ENCODE measurements around the gene MYO1B. TPM values are rescaled to one million over a fixed set of nuclear protein-coding genes. Genes with fewer than 3 reads are reported as not detected.

Gene MYO1B
- 99.9 and 246 TPM in 2 replicates for total RNA-seq

DNA sequence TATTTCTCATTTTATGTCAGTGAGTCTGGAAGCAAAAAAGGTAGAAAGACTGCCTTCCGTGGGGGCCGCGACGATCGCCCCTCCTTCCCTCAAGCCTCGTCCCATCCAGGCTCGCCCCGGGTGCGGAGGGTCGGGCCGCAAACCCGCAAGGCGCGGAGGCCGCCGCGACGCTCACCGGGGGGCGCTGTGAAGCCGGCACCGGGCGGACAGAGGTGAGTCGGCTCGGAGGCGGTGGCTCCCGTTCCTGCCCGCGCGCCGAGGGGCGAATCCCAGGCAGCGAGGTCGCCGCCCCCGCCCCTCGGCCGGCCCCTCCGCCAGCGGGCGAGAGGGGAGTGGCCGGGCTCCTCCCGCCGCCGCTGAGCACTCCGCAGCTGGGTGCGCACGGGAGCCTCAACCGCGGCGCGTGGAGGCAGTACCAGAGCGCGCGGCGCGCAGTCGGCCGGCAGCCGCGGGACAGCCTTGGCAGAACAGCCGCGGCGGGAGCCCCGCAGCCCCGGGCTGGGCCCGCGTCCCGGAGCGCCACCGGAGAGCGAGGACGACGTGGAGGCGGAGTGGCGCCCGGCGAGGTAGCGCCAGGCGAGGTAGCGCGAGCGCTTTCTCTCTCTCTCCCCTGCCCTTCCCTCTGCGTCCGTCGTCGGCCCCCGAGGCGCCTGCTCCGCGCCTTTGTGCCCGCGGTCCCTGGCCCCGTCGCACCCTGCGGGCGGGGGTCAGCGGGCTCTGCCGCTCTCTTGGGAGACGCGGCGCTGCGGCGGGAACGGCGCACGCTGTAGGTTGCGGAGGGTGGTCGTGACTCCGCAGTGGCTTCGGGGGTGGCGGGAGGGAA lies at the start of gene MYO1B:
TSS of gene MYO1B (plus strand) at position 359 of the 823 bp plus-strand sequence. CDS start 31,492 bp downstream, outside the sequence.

Other genes with a start within 250 kb of the MYO1B start
- gene STAT1, start 231.2 kb upstream of the MYO1B start, total RNA-seq = 91.2 and 222 TPM in 2 replicates
- 0.56 and 5.4 TPM in 2 replicates for gene STAT4, start 94.4 kb upstream of the MYO1B start, total RNA-seq